A549 (cell line): ENCODE data around the gene GNAI2. TPM values are rescaled to one million over a fixed set of nuclear protein-coding genes. Genes with fewer than 3 reads are reported as not detected.

ENCODE experiments used
- ATAC-seq, 2 experiments: fragments of 200-7000 bp in 1 of 2; fragments of >200 bp in 1 of 2; cut with Nextera tagmentation in 1 of 2; cut with Tn5 transposase in 1 of 2; 3 replicates each; pipeline versions ENCODE4 v1.8.0 to v1.9.1; 2018 to 2020; ENCODE audit warnings: mild to moderate bottlenecking in 1 of 2, moderate library complexity in 1 of 2
- CTCF ChIA-PET: fragments of 300-600 bp; sonication (Branson Sonifier 250); formaldehyde crosslinking; extraction: SDS; loops from one replicate; lab custom pipeline; 2021; ENCODE audit warnings: antibody characterized with exemption, inconsistent platforms; lab: Yijun Ruan, JAX
- POLR2A ChIA-PET: fragments of 350-600 bp; formaldehyde crosslinking; extraction: SDS; loops from one replicate; lab custom pipeline; 2021; ENCODE audit warnings: antibody characterized with exemption, inconsistent platforms; lab: Yijun Ruan, JAX
- DNase-seq, 2 experiments: peaks; one replicate each; pipeline versions ENCODE4 v3.0.0 to v3.0.0-alpha.2; 2011 to 2016; ENCODE audit warnings: low read depth in 1 of 2, low spot score in 1 of 2
- FAIRE-seq: peaks from 2 replicates; lab custom pipeline; 2011; peaks lifted over from hg19 to GRCh38; lab: Jason Lieb, UNC
- H3K27ac ChIP-seq, 2 experiments: fragments of >200 bp; sonication (Bioruptor Twin); formaldehyde crosslinking; 3 replicates each; pipeline ENCODE4 v1.5.1; 2016 to 2017
- H3K4me1 ChIP-seq: fragments of >200 bp; sonication (Bioruptor Twin); formaldehyde crosslinking; 3 replicates; pipeline ENCODE4 v1.6.1; 2016
- H3K4me2 ChIP-seq: fragments of >200 bp; sonication (Bioruptor Twin); formaldehyde crosslinking; 3 replicates; pipeline ENCODE4 v1.6.1; 2016
- H3K4me3 ChIP-seq: fragments of >200 bp; sonication (Bioruptor Twin); formaldehyde crosslinking; 3 replicates; pipeline ENCODE4 v1.5.1; 2016
- H3K9me3 ChIP-seq: fragments of >200 bp; sonication (Bioruptor Twin); formaldehyde crosslinking; 3 replicates; pipeline ENCODE4 v1.6.1; 2016
- CBX2 ChIP-seq: fragments of 200-600 bp; sonication (generic); IDR thresholded peaks from 2 replicates; pipeline ENCODE4 v1.6.1; 2016; ENCODE audit warnings: low read depth, mild to moderate bottlenecking, borderline replicate concordance
- E2F6 ChIP-seq: IDR thresholded peaks from 2 replicates; pipeline ENCODE4 v1.6.1; 2012; ENCODE audit warnings: low read depth, borderline replicate concordance
- EHF ChIP-seq: fragments of 250-450 bp; sonication (Bioruptor Pico); IDR thresholded peaks from 2 replicates; pipeline ENCODE4 v1.5.0; 2020; ENCODE audit warnings: mild to moderate bottlenecking
- HOXB5 ChIP-seq: fragments of 250-450 bp; sonication (Bioruptor Pico); IDR thresholded peaks from 2 replicates; pipeline ENCODE4 v1.5.0; 2020; ENCODE audit warnings: mild to moderate bottlenecking, moderate library complexity
- JUNB ChIP-seq: fragments of >200 bp; sonication (Bioruptor Twin); formaldehyde crosslinking; IDR thresholded peaks from 2 replicates; pipeline ENCODE4 v1.6.1; 2016
- KDM1A ChIP-seq: fragments of 200-600 bp; sonication (generic); IDR thresholded peaks from 2 replicates; pipeline ENCODE4 v1.6.1; 2016; ENCODE audit warnings: low read depth, mild to moderate bottlenecking
- MAFK ChIP-seq: fragments of 450-650 bp; IDR thresholded peaks from 2 replicates; pipeline ENCODE4 v1.6.1; 2014; ENCODE audit not compliant: partially characterized antibody
- MAZ ChIP-seq: fragments of 150-350 bp; IDR thresholded peaks from 2 replicates; pipeline ENCODE4 v1.6.1; 2014; ENCODE audit warnings: antibody characterized with exemption, low read depth, low read length, borderline replicate concordance
- NFE2L2 ChIP-seq: fragments of 150-350 bp; conservative IDR thresholded peaks from 2 replicates; pipeline ENCODE4 v1.6.1; 2014; ENCODE audit warnings: low read length
- PBX3 ChIP-seq: IDR thresholded peaks from 2 replicates; pipeline ENCODE4 v1.6.1; 2012
- PHF8 ChIP-seq: fragments of 200-600 bp; sonication (generic); IDR thresholded peaks from 2 replicates; pipeline ENCODE4 v1.6.1; 2016; ENCODE audit warnings: low read depth, mild to moderate bottlenecking, antibody characterized with exemption, moderate library complexity, borderline replicate concordance
- RFX5 ChIP-seq: fragments of 450-650 bp; IDR thresholded peaks from 2 replicates; pipeline ENCODE4 v1.7.1; 2014; ENCODE audit warnings: antibody characterized with exemption, mild to moderate bottlenecking, moderate library complexity
- RNF2 ChIP-seq: fragments of 200-600 bp; sonication (generic); IDR thresholded peaks from 2 replicates; pipeline ENCODE4 v1.6.1; 2016; ENCODE audit warnings: low read depth, mild to moderate bottlenecking, antibody characterized with exemption, moderate library complexity, borderline replicate concordance
- SMC3 ChIP-seq: fragments of >200 bp; sonication (Bioruptor Twin); formaldehyde crosslinking; IDR thresholded peaks from 3 replicates; pipeline ENCODE4 v1.6.1; 2018; ENCODE audit warnings: inconsistent platforms
- TP53 ChIP-seq: fragments of 250-450 bp; sonication (Bioruptor Pico); IDR thresholded peaks from 2 replicates; pipeline ENCODE4 v1.5.0; 2021; ENCODE audit warnings: mild to moderate bottlenecking, moderate library complexity
- ZC3H11A ChIP-seq: fragments of 450-650 bp; IDR thresholded peaks from 2 replicates; pipeline ENCODE4 v1.6.1; 2014; ENCODE audit warnings: antibody characterized with exemption, mild to moderate bottlenecking
- WGBS: methylation state at CpG from one replicate; pipeline ENCODE4 v1.1.6; 2017; ENCODE audit errors: missing lambda C conversion rate; 5-methylcytosine and 5-hydroxymethylcytosine counted together
- polyA plus RNA-seq, 4 experiments: library from polyadenylated mRNA; depleted of rRNA in 3 of 4; stranded (reverse); fragments of >200 nt; fragmentation: RNase III in 1 of 4; extraction: RNeasy Plus Mini Kit Qiagen cat#74134 plus additional on column Dnase treatment in 1 of 4; gene quantifications; 2 replicates in 3 of 4; 3 replicates in 1 of 4; pipeline ENCODE4 v1.2.3, GENCODE V29; 2011 to 2017
- TF ChIP-seq, protein P1 (sequence below): fragments of 250-450 bp; sonication (Bioruptor Pico); IDR thresholded peaks from 2 replicates; pipeline ENCODE4 v1.5.0; 2021; ENCODE audit warnings: mild to moderate bottlenecking, moderate library complexity, borderline replicate concordance

The GNAI2 gene
- polyA plus RNA-seq, 2 of the 4 experiments (the other 2 are of a cell fraction), result 47.4 to 67.8 TPM

- TF ChIP-seq PHF8 (no peak), EHF (CRISPR knock-in tag) (peak; percentile 36; the same call in 1 of the 2 replicates)
- TF ChIP-seq, all 56 proteins: peak for 1
- FAIRE-seq (no peak), DNase-seq (no peak), ATAC-seq (no peak)
- Histone ChIP-seq H3K9me3 (no peaks in the 10 kb centered on the region), H3K4me2 (peak overlapping the region; percentile 92), H3K4me3 (peak overlapping the region; percentile 44), H3K4me1 (peaks cover 26% of the 10 kb centered on the region), H3K27ac (peak overlapping the region; percentile 74 to 82)
- WGBS, result 57% methylated on average over 10 of the region's 12 CpGs
- POLR2A ChIA-PET, result interaction anchor here (0.5 to 1.4 kb wide), 5 partner anchors 21 to 271 kb away, joined by 3 to 4 read pairs (median 3); no protein-coding TSS in a partner anchor
- CTCF ChIA-PET, result interaction anchor here (1.1 to 3.5 kb wide), 6 partner anchors 15 to 65 kb away, joined by 3 to 21 read pairs (median 6); partner anchors contain the start of genes HYAL2 and TUSC2
Observed at GRCh38 chr3:50299929-50300680, 64.1 kb downstream of the GNAI2 start.

- no peak for TF ChIP-seq CBX2
- TF ChIP-seq NFE2L2, result no peak
- TF ChIP-seq TP53 (CRISPR knock-in tag), result no peak
- TF ChIP-seq RFX5, result no peak
- TF ChIP-seq, protein P1, sequence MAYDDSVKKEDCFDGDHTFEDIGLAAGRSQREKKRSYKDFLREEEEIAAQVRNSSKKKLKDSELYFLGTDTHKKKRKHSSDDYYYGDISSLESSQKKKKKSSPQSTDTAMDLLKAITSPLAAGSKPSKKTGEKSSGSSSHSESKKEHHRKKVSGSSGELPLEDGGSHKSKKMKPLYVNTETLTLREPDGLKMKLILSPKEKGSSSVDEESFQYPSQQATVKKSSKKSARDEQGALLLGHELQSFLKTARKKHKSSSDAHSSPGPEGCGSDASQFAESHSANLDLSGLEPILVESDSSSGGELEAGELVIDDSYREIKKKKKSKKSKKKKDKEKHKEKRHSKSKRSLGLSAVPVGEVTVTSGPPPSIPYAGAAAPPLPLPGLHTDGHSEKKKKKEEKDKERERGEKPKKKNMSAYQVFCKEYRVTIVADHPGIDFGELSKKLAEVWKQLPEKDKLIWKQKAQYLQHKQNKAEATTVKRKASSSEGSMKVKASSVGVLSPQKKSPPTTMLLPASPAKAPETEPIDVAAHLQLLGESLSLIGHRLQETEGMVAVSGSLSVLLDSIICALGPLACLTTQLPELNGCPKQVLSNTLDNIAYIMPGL (CRISPR knock-in tag), result no peak
- TF ChIP-seq PBX3, result no peak
- TF ChIP-seq E2F6, result no peak
- no peak for TF ChIP-seq SMC3
- no peak for TF ChIP-seq KDM1A
- TF ChIP-seq EHF (CRISPR knock-in tag), result no peak
- 96% methylated on average over 4 of the region's 6 CpGs for WGBS
- POLR2A ChIA-PET, result interaction anchor here (0.6 kb wide), 1 partner anchor 270 kb away, joined by 3 read pairs; no protein-coding TSS in a partner anchor
- CTCF ChIA-PET, result interaction anchor here (1.2 to 3.5 kb wide), 4 partner anchors 9 to 27 kb away, joined by 3 to 21 read pairs (median 6); partner anchors contain the start of genes HYAL2, IFRD2 and TUSC2
- no peak for FAIRE-seq
- no peaks in the 10 kb centered on the region for H3K9me3 ChIP-seq
- no peak for DNase-seq
- ATAC-seq, result no peak
- peak overlapping the region; percentile 92; the same call in 2 of the 3 replicates for H3K4me2 ChIP-seq
- peaks cover 26% of the 10 kb centered on the region for H3K4me1 ChIP-seq
- H3K27ac ChIP-seq, result peak overlapping the region in 1 of 2 experiments; percentile 82; a peak in 2 of 6 replicates
- no peak overlapping the region for H3K4me3 ChIP-seq
Observed at GRCh38 chr3:50300681-50301254, 64.8 kb downstream of the GNAI2 start.

DNA sequence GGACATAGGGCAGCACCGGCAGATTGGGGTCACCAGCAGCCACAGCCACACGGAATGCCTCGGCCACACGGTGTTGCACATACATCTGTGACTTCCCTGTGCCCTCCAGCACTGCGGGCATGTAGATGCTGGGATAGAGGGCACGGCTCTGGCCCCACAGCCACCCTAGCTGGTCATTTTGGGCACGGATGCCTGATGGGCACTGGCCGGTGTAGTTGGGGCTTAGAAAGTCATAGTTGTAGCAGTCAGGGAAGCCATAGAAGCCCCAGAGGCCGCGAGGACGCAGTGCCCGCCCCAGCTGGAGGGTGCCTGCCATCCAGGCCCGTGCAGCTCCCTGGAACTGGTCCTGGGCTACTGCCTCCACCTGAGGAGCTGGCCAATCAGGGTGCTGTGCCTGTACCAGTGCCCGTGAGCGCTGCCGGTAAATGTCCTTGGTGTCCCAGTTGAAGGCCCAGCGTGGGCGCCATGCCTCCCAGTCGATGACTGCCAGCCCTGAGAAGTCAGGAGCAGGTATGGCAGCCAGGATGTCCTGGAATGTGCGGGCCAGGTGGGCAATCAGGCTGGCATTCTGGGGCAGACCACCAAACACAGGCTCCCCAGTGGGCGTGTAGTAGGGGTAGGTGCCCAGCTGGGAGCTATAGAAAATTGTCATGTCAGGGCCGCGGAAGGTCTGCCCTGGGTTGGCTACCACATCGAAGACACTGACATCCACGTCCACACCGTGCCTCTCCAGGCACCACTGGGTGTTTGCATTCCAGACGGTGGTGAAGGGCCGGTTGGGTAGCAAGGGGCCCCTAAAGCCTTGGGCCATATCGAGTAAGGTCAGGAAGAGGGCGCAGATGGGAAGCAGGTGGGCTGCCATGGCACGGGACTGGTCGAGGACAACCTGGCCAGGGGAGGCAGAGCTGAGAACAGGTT is 66.3 kb downstream of the GNAI2 start:
- Histone ChIP-seq H3K4me1 (peaks cover 26% of the 10 kb centered on the region), H3K9me3 (no peaks in the 10 kb centered on the region), H3K27ac (no peak overlapping the region), H3K4me3 (no peak overlapping the region), H3K4me2 (no peak overlapping the region)
- ATAC-seq (no peak), FAIRE-seq (no peak), DNase-seq (no peak)
- POLR2A ChIA-PET, result no interaction called here
- no peak for TF ChIP-seq MAZ
- TF ChIP-seq MAFK, result no peak
- TF ChIP-seq RNF2, result no peak
- TF ChIP-seq JUNB, result no peak
- TF ChIP-seq HOXB5, result no peak
- no peak for TF ChIP-seq ZC3H11A
- WGBS, result 94% methylated on average over 17 of the region's 32 CpGs
- CTCF ChIA-PET, result interaction anchor here (1.3 to 2.7 kb wide), 4 partner anchors 10 to 22 kb away, joined by 3 to 14 read pairs (median 6); partner anchors contain the start of genes HYAL2 and IFRD2
